Kidney epithelial cell (primary cell): ENCODE data around the gene TMEM60. TPM values are rescaled to one million over a fixed set of nuclear protein-coding genes. Genes with fewer than 3 reads are reported as not detected.
"Not testable (repeated sequence)": the region's sequence is repeated elsewhere in the genome, so short reads cannot be mapped to it uniquely, and the experiment has no call there.

Experiments used
- DNase-seq: peaks from one replicate; pipeline ENCODE4 v3.0.0-alpha.2; 2010; ENCODE audit warnings: low read depth
- H3K27me3 ChIP-seq: 2 replicates; pipeline ENCODE4 v1.6.0; 2011; ENCODE audit warnings: low read length; ENCODE audit not compliant: control insufficient read depth, insufficient read depth
- H3K36me3 ChIP-seq: 2 replicates; pipeline ENCODE4 v1.5.1; 2011; ENCODE audit warnings: low read length; ENCODE audit not compliant: control insufficient read depth, insufficient read depth
- H3K4me3 ChIP-seq: 2 replicates; pipeline ENCODE4 v1.5.1; 2011; ENCODE audit warnings: low read depth, mild to moderate bottlenecking, control low read depth, low read length
- total RNA-seq: library from RNA; depleted of rRNA; stranded (reverse); fragments of >200 nt; gene quantifications from 2 replicates; pipeline ENCODE4 v1.2.3, GENCODE V29; 2015
- TF ChIP-seq, protein P1 (sequence below): IDR thresholded peaks from 2 replicates; pipeline ENCODE4 v1.5.1; 2011; ENCODE audit warnings: mild to moderate bottlenecking, moderate library complexity, low read length, control low read depth, inconsistent platforms; ENCODE audit not compliant: insufficient read depth, poor library complexity, severe bottlenecking

TMEM60 gene
- total RNA-seq, 1 donor from 2014 or later: 11.9 TPM

DNA sequence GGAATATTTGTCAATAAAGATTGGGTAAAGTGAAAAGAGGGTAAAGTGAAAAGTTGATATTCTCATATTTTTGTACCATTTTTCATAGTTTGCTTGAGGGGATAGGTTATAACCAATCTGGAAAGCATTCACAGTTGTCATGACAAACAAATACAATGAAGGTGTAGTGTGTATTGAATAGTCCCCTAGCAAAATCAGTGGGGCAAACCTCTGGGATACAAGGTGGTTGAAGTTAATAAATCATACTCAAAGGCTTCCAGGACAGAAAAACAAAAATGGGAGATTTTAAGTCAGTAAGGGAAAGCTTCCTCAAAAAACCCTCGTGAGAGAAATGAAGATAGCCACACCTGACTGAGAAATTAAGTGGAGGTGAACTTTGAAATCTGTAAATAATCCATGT lies 39.7 kb upstream of the TMEM60 start:
- Histone ChIP-seq H3K4me3 (no peak overlapping the region), H3K27me3 (no peaks in the 10 kb centered on the region), H3K36me3 (no peaks in the 10 kb centered on the region)
- DNase-seq: no peak
- TF ChIP-seq, protein P1, sequence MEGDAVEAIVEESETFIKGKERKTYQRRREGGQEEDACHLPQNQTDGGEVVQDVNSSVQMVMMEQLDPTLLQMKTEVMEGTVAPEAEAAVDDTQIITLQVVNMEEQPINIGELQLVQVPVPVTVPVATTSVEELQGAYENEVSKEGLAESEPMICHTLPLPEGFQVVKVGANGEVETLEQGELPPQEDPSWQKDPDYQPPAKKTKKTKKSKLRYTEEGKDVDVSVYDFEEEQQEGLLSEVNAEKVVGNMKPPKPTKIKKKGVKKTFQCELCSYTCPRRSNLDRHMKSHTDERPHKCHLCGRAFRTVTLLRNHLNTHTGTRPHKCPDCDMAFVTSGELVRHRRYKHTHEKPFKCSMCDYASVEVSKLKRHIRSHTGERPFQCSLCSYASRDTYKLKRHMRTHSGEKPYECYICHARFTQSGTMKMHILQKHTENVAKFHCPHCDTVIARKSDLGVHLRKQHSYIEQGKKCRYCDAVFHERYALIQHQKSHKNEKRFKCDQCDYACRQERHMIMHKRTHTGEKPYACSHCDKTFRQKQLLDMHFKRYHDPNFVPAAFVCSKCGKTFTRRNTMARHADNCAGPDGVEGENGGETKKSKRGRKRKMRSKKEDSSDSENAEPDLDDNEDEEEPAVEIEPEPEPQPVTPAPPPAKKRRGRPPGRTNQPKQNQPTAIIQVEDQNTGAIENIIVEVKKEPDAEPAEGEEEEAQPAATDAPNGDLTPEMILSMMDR: no peak

DNA sequence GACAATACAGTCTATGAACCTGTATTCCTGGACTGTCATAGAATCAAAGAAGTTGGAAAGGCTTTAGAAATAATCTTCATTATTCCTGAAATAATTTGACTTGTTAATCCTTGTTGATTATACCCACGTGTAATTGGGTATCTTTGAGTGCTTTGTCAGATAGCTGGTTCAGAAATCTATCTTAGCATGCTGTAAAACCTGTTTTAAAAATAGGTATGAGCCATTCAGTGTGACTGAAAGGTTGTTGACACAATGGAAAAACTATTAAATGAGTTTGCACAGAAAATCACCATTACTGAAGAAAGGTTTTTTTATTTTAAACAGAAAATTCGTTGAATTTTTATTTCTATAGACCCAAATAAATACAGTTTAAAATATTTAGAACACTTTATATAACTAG lies 39.0 kb upstream of the TMEM60 start:
- no peaks in the 10 kb centered on the region for H3K27me3 ChIP-seq
- TF ChIP-seq, protein P1: no peak
- DNase-seq: no peak

DNA sequence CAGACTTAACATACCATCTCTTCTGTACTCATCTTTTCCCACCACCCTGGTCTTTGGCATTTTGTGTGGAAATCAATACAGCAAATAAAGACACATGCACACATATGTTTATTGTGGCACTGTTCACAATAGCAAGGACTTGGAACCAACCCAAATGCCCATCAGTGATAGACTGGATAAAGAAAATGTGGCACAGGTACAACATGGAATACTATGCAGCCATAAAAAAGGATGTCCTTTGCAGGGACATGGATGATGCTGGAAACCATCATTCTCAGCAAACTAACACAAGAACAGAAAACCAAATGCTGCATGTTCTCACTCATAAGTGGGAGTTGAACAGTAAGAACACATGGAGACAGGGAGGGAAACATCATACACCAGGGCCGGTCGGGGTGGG lies 38.2 kb upstream of the TMEM60 start:
- not testable (repeated sequence) for DNase-seq, H3K4me3 ChIP-seq, H3K27me3 ChIP-seq, H3K36me3 ChIP-seq

More for the DNA sequence above, 39.0 kb upstream of the TMEM60 start:
- Histone ChIP-seq H3K4me3 (no peak overlapping the region), H3K36me3 (no peaks in the 10 kb centered on the region)

DNA sequence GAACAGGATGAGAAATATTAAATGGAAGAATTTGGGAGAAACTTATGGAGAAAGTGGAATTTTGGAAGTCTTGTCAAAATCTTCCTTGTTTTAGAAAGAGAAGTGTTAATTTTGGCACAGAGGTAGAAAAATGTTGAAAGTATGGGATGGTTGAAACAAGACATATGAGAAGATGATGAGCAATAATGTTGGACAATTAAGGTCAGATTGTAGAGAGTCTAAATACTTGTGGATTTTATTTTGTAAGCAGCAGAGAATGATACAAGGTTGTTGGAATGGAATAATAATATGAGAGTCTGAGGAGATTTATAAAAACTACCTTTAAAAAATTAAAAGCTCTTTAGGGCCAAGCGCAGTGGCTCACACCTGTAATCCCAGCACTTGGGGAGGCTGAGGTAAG lies 34.9 kb upstream of the TMEM60 start:
- Histone ChIP-seq H3K36me3 (no peaks in the 10 kb centered on the region), H3K27me3 (no peaks in the 10 kb centered on the region), H3K4me3 (no peak overlapping the region)
- no peak for DNase-seq
- TF ChIP-seq, protein P1: no peak

DNA sequence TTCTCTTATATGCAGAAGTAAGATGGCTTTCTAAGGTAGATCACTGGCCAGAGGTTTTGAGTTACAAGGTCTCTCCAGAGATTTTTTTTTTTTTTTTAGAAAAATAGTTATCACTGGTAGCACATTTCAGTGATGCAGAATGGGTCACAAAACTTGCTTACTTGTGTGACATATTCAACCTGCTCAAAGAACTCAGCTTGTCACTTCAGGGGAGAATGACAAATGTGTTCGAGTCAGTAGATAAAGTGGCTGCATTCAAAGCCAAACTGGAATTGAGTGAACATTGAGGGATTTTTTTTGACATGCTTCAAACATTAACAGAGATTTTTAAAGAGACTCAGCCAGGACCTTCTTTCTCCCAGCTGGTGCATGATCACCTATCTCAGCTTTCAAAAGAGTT lies 33.7 kb upstream of the TMEM60 start:
- Histone ChIP-seq H3K27me3 (no peaks in the 10 kb centered on the region), H3K4me3 (no peak overlapping the region), H3K36me3 (no peaks in the 10 kb centered on the region)
- TF ChIP-seq, protein P1: no peak
- no peak for DNase-seq

DNA sequence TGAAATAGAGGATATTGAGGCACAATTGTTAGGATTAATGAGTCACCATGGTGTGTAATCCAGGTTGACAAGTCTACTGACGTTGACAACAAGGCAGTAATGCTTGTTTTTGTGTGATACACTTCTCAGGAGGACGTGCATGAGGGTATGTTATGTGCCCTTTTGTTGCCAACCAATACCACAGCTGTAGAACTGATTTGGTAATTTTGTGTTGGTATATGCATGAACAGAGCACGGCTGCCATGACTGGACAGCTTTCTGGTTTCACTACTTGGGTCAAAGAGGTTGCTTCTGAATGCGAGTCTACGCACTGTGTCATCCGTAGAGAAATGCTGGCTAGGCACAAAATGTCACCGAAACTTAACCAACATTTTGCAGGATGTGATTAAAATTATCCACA lies 33.2 kb upstream of the TMEM60 start:
- TF ChIP-seq, protein P1: no peak
- no peaks in the 10 kb centered on the region for H3K36me3 ChIP-seq
- no peak overlapping the region for H3K4me3 ChIP-seq
- no peaks in the 10 kb centered on the region for H3K27me3 ChIP-seq
- DNase-seq: no peak
